GM12872 (cell line): ENCODE results near the gene NT5C3B.

ENCODE experiments used
- TF ChIP-seq, protein P1 (sequence below): IDR thresholded peaks from 3 replicates; pipeline ENCODE4 v1.5.1; 2011; ENCODE audit warnings: low read depth, mild to moderate bottlenecking, low read length, moderate library complexity; ENCODE audit not compliant: insufficient read depth

NT5C3B gene

DNA sequence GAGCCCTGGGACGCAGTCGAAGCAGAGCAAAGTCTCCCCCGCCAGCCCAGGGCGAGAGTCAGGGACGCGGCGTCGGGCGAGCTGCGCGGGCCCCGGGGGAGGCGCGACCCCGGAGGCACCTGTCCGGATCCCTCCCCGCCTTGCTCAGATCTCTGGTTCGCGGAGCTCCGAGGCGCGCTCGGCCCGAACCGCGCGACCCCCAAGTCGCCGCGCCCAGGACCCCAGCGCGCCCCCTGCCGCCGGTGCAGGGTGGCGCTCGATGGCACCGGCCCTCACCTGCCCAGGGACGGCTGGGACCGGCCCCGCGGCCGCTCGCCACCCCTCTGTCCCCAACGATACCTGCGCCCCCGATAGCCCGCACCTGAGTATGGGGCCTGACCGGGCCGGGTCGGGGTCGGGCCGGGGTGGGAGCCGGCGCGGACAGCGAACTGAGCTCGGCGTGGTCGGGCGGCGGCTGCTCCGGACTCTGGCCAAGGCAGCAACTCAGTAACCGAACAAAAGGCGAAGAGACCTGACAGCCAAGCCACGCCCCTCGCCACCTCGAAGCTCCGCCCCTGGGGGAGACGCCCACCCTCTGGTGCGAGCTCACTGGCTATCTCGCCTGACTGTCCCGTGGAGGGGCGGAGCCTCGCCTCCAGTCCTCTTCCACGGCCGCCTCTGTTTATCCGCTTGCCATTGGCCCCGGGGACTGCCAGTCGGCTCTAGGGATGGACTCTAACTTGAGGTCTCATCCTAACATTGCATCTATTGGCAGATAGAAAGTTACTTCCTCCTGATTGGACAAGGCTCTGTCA lies 49.6 kb downstream of the NT5C3B start, which contains the start of gene JUP:
Gene JUP (minus strand): TSS at position 485 of the 794 bp plus-strand sequence. CDS start 14,857 bp downstream, outside the sequence.
- TF ChIP-seq, protein P1, sequence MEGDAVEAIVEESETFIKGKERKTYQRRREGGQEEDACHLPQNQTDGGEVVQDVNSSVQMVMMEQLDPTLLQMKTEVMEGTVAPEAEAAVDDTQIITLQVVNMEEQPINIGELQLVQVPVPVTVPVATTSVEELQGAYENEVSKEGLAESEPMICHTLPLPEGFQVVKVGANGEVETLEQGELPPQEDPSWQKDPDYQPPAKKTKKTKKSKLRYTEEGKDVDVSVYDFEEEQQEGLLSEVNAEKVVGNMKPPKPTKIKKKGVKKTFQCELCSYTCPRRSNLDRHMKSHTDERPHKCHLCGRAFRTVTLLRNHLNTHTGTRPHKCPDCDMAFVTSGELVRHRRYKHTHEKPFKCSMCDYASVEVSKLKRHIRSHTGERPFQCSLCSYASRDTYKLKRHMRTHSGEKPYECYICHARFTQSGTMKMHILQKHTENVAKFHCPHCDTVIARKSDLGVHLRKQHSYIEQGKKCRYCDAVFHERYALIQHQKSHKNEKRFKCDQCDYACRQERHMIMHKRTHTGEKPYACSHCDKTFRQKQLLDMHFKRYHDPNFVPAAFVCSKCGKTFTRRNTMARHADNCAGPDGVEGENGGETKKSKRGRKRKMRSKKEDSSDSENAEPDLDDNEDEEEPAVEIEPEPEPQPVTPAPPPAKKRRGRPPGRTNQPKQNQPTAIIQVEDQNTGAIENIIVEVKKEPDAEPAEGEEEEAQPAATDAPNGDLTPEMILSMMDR: peak; percentile 30; the same call in 1 of the 3 replicates

DNA sequence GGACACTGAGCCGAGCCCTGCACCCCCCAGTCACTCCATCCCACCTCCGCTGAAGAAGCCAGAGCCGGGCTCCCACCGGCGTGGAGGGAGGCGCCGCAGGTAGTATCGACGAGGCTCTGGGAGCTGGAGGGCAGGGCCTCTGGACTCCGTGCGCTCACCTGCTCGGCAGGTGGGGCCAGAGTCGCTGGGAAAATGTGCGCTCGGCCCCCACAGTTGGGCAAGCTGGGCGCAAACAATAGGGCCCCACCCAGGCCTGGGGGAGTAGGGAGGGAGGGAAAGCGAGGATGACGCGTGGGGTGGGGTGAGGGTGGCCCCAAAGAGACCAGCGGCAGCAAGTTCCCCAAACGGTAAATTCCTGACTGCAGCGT lies 50.2 kb downstream of the NT5C3B start:
- TF ChIP-seq, protein P1: no peak

DNA sequence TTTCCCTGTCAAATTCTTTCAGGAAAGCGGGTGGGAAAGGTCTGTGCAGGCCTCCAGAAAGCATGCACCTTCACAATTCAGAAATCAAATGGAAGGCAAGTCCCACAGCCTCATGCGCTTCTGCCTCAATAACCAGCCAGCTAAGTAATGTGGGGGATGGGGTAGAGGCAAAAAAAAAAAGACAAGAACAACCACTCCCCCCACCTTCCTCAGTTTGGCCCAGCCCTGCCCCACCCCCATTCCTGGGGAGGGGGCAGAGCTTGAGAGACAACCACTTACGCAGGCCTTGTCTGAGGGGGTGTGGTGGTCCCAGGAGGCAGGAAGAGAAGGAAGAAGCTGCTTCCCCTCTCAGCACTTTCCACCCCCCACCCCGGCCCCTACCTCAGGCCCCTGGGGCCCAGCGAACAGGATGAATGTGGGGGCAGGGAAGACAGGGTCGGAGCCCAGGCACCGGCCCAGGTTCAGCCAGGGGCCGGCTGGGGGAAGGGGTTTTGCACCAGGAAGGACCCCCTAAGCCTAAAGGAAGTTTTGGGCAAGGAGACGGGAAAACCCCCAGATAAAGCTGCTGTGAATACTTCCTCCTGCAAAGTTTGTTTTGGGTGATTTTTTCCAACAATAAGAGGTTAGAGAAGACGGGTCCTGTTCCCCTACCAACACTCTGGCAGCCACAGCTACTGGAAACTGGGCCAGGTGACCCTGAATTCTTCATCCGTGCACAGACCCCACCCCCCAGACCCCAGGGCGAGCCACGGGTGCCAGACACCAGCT lies 50.8 kb downstream of the NT5C3B start:
- TF ChIP-seq, protein P1: no peak

DNA sequence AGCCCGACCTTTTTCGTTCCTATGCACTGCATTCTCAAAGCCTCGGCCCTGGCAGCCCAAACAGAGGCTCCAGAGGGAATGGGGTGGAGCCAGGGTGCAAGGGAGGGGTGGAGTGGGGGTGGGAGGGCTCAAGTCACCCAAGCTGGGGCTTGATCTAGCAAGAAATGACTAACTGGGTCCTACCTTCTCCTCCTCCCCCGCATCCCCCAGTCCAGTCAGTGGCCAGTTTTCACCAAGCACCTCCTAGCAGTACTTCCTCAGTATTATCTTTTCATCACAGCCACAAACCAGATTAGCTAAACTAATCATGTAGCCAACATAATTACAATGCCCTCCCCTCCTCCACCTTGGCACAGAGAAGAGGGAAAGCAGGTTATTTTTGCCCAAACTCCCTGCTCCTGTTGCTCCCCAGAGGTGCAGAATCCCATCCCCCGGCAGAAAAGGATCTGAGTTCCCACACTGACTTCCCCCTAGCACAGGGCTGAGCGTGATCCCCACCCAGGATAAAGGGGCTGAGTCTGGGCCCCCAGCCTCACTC lies 51.8 kb downstream of the NT5C3B start:
- TF ChIP-seq, protein P1: no peak

DNA sequence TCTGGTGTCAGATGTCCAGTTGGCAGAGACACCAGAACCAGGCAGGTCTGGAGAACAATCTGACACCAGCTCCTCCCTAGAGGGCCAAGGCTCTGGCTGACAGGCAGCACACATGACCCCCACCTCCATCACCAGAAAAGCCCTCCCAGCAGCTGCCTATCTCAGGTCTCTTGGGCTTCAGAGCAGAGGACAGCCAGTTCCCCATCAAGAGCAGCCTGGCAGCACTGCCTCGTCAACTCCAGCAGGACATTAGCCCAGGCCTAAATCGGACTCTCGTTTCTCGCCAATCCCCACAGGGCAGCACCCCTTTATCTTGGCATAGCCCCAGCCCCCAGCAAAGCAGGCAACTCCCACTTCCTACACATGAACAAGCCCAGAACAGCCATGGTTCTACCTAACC lies 53.9 kb downstream of the NT5C3B start:
- TF ChIP-seq, protein P1: no peak

DNA sequence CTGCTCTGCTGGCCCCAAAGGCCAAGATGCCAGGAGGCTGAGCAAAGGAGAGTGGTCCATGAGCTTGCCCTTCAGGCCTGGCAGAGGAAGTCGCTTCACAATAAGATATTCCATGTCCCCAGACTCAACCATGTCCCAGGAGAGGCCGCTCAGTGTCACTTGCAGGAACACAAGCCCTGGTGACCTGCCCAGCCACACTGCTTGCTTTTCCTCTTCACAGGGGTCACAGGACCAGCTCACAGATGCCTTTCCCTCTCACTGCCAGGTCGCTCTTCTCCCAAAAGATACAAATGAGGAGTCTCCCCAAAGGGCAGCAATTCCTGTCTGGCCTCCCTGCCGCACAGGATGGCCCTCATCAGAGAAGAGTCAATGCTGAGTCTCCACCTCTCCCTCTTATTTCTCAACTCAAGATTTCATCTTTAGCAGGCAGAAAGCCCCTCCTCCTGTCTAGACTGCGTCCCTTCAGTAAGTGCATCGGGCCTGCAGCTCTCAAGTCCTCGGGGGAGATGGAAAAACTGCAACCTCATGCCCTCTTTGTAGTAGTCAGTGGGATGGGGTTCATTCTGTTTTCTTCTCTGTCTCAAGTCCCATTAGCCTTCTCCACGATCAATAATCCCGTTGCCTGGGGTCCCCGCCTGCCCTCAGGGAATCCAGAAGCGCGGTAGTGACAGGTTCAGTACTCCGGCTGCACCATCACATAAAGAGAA lies 54.5 kb downstream of the NT5C3B start:
- TF ChIP-seq, protein P1: no peak

DNA sequence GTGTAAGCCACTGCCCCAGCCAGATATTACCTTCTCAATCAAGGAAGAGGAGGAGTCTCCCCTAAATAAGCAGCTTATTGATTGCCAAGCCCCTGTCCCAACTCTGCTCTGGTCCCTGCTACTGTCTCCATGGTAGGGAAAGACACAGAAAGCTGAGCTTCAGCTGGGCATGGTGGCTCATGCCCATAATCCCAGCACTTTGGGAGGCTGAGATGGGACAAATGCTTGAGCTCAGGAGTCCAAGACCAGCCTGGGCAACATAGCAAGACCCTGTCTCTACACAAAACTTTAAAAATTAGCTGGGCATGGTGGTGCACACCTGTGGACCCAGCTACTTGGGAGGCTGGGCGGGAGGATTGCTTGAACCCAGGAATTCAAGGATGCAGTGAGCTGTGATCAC lies 56.1 kb downstream of the NT5C3B start:
- TF ChIP-seq, protein P1: no peak
